ENCODE data around the gene KCNK6. TPM values are rescaled to one million over a fixed set of nuclear protein-coding genes. Genes with fewer than 3 reads are reported as not detected.

Gene KCNK6
- total RNA-seq, 1 experiment from 2014 or later = 5.3 TPM

DNA sequence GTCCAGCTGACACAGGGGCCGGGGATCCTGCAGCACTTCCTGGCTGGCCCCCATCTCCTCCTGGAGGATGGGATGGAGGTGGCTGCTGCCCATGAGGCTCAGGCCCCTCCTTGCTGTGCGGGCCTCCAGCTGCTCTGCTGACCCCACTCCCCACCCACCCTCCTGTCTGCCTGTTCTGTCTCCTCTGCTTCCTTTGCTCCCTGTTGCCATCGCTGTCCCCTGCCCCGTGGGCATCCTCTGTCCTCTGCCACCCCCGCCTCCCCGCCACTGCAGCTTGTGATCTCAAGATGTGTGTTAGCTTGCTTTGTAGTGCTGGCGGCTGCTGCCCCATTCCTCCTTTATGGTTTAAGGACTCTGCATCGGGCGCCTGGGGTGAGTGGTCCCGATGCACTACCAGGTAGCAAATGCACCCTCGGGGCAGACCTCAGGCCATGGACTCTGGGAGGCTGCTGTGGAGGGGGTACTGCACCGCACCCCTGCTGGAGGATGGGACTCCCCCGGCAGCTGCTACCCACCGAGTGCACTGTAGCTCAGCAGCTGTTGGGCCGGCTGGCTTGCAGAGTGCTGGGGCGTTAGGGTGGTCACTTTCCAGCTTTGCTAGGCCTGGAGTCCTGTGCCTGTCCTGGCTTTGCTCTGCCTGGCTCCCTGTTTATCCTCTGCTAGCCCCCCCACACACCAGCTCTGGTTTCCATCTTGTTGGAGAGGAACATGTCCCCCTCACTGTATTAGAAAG, 31.4 kb upstream of the KCNK6 start:
- no peak overlapping the region for H3K4me3 Mint-ChIP-seq (ENCODE audit: unreplicated experiment)
- DNase-seq (ENCODE audit: unreplicated experiment) = no peak
- H3K36me3 Mint-ChIP-seq (ENCODE audit: insufficient read depth, unreplicated experiment) = peaks cover 79% of the 10 kb centered on the region
- peaks cover 11% of the 10 kb centered on the region for H3K4me1 Mint-ChIP-seq (ENCODE audit: insufficient read depth, unreplicated experiment)
- intact Hi-C loops (cut with micrococcal nuclease) = no loop called here
- POLR2A ChIA-PET = interaction anchor here (10.4 kb wide), 1 partner anchor 22 kb away, joined by 82 read pairs; the partner anchor contains the start of gene SPINT2
- H3K27ac Mint-ChIP-seq (ENCODE audit: low read depth, unreplicated experiment) = no peak overlapping the region
- no TSS peak for BruUV-seq (replicated peaks)
- TF ChIP-seq, protein P1, sequence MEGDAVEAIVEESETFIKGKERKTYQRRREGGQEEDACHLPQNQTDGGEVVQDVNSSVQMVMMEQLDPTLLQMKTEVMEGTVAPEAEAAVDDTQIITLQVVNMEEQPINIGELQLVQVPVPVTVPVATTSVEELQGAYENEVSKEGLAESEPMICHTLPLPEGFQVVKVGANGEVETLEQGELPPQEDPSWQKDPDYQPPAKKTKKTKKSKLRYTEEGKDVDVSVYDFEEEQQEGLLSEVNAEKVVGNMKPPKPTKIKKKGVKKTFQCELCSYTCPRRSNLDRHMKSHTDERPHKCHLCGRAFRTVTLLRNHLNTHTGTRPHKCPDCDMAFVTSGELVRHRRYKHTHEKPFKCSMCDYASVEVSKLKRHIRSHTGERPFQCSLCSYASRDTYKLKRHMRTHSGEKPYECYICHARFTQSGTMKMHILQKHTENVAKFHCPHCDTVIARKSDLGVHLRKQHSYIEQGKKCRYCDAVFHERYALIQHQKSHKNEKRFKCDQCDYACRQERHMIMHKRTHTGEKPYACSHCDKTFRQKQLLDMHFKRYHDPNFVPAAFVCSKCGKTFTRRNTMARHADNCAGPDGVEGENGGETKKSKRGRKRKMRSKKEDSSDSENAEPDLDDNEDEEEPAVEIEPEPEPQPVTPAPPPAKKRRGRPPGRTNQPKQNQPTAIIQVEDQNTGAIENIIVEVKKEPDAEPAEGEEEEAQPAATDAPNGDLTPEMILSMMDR (IDR thresholded peaks at IDR 0.05; ENCODE audit: unreplicated experiment) = no peak
- CTCF ChIA-PET = interaction anchor here (1.8 kb wide), 1 partner anchor 45 kb away, joined by 7 read pairs; no protein-coding TSS in a partner anchor
- H3K9me3 Mint-ChIP-seq (ENCODE audit: unreplicated experiment) = no peaks in the 10 kb centered on the region
- H3K27me3 Mint-ChIP-seq (ENCODE audit: insufficient read depth, unreplicated experiment) = no peaks in the 10 kb centered on the region

DNA sequence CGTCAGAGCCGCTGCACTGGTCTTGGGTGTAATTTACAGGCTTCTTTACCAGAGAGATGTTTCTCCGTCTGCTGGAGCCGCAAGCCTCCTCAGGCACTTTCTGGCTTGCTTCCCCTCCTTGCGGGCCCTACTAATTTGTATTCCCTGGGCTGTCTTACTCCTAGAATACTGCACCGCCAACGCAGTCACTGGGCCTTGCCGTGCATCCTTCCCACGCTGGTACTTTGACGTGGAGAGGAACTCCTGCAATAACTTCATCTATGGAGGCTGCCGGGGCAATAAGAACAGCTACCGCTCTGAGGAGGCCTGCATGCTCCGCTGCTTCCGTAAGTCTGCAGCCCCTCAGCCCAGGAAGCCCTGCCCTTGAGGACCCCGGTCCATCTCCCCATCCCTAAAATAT, 29.7 kb upstream of the KCNK6 start:
- H3K36me3 Mint-ChIP-seq (ENCODE audit: insufficient read depth, unreplicated experiment) = peaks cover 82% of the 10 kb centered on the region
- DNase-seq (ENCODE audit: unreplicated experiment) = no peak
- no peak overlapping the region for H3K4me3 Mint-ChIP-seq (ENCODE audit: unreplicated experiment)
- TF ChIP-seq, protein P1 (IDR thresholded peaks at IDR 0.05; ENCODE audit: unreplicated experiment) = no peak
- H3K27ac Mint-ChIP-seq (ENCODE audit: low read depth, unreplicated experiment) = no peak overlapping the region
- no peaks in the 10 kb centered on the region for H3K9me3 Mint-ChIP-seq (ENCODE audit: unreplicated experiment)
- CTCF ChIA-PET = interaction anchor here (0.6 to 0.7 kb wide), 2 partner anchors 15 to 46 kb away, joined by 3 to 4 read pairs; no protein-coding TSS in a partner anchor
- no TSS peak for BruUV-seq (replicated peaks)
- H3K27me3 Mint-ChIP-seq (ENCODE audit: insufficient read depth, unreplicated experiment) = no peaks in the 10 kb centered on the region
- peaks cover 11% of the 10 kb centered on the region for H3K4me1 Mint-ChIP-seq (ENCODE audit: insufficient read depth, unreplicated experiment)
- POLR2A ChIA-PET = interaction anchor here (1.6 to 3.4 kb wide), 2 partner anchors 13 to 24 kb away, joined by 4 to 18 read pairs; no protein-coding TSS in a partner anchor
- intact Hi-C loops (cut with micrococcal nuclease) = no loop called here

GRCh38 chr19:38290631-38291147, 29.0 kb upstream of the KCNK6 start:
- intact Hi-C loops (cut with micrococcal nuclease) = no loop called here
- peak; percentile 88 for DNase-seq (ENCODE audit: unreplicated experiment)
- peaks cover 76% of the 10 kb centered on the region for H3K36me3 Mint-ChIP-seq (ENCODE audit: insufficient read depth, unreplicated experiment)
- TF ChIP-seq, protein P1 (IDR thresholded peaks at IDR 0.05; ENCODE audit: unreplicated experiment) = no peak
- ChIA-PET POLR2A (interaction anchor here (0.6 to 3.4 kb wide), 4 partner anchors 13 to 942 kb away, joined by 3 to 18 read pairs (median 4); no protein-coding TSS in a partner anchor), CTCF (interaction anchor here (0.6 to 1.1 kb wide), 4 partner anchors 9 to 46 kb away, joined by 3 to 4 read pairs (median 3); no protein-coding TSS in a partner anchor)
- H3K9me3 Mint-ChIP-seq (ENCODE audit: unreplicated experiment) = no peaks in the 10 kb centered on the region
- peak overlapping the region; percentile 11 for H3K27ac Mint-ChIP-seq (ENCODE audit: low read depth, unreplicated experiment)
- peak overlapping the region; percentile 3 for H3K4me3 Mint-ChIP-seq (ENCODE audit: unreplicated experiment)
- BruUV-seq (replicated peaks) = no TSS peak
- peaks cover 13% of the 10 kb centered on the region for H3K4me1 Mint-ChIP-seq (ENCODE audit: insufficient read depth, unreplicated experiment)
- H3K27me3 Mint-ChIP-seq (ENCODE audit: insufficient read depth, unreplicated experiment) = no peaks in the 10 kb centered on the region

DNA sequence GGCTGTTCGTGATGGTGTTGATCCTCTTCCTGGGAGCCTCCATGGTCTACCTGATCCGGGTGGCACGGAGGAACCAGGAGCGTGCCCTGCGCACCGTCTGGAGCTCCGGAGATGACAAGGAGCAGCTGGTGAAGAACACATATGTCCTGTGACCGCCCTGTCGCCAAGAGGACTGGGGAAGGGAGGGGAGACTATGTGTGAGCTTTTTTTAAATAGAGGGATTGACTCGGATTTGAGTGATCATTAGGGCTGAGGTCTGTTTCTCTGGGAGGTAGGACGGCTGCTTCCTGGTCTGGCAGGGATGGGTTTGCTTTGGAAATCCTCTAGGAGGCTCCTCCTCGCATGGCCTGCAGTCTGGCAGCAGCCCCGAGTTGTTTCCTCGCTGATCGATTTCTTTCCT, 27.8 kb upstream of the KCNK6 start:
- TSS peak; percentile 75 for BruUV-seq (replicated peaks)
- ChIA-PET POLR2A (interaction anchor here (1.0 to 3.4 kb wide), 2 partner anchors 14 to 25 kb away, joined by 3 to 18 read pairs; no protein-coding TSS in a partner anchor), CTCF (interaction anchor here (0.5 to 1.1 kb wide), 4 partner anchors 10 to 72 kb away, joined by 3 read pairs; no protein-coding TSS in a partner anchor)
- Mint-ChIP-seq H3K27ac (ENCODE audit: low read depth, unreplicated experiment) (no peak overlapping the region), H3K4me1 (ENCODE audit: insufficient read depth, unreplicated experiment) (peaks cover 21% of the 10 kb centered on the region), H3K9me3 (ENCODE audit: unreplicated experiment) (no peaks in the 10 kb centered on the region), H3K36me3 (ENCODE audit: insufficient read depth, unreplicated experiment) (peaks cover 73% of the 10 kb centered on the region), H3K27me3 (ENCODE audit: insufficient read depth, unreplicated experiment) (no peaks in the 10 kb centered on the region), H3K4me3 (ENCODE audit: unreplicated experiment) (no peak overlapping the region)
- TF ChIP-seq, protein P1 (IDR thresholded peaks at IDR 0.05; ENCODE audit: unreplicated experiment) = no peak
- intact Hi-C loops (cut with micrococcal nuclease) = no loop called here
- no peak for DNase-seq (ENCODE audit: unreplicated experiment)

All from MCF 10A (cell line).